WI38 (cell line): ENCODE results near the gene IZUMO3.

Experiments
- H3K4me3 ChIP-seq: 2 replicates; pipeline ENCODE4 v1.5.1; 2011; ENCODE audit warnings: low read depth, mild to moderate bottlenecking, control low read depth, low read length
- CTCF ChIP-seq: IDR thresholded peaks from 2 replicates; pipeline ENCODE4 v1.5.1; 2012; ENCODE audit warnings: low read depth, mild to moderate bottlenecking, control low read depth, low read length

The IZUMO3 gene

GRCh38 chr9:24504521-24504920 lies 41.2 kb downstream of the IZUMO3 start:
- H3K4me3 ChIP-seq = no peak overlapping the region
- no peak for TF ChIP-seq CTCF

DNA sequence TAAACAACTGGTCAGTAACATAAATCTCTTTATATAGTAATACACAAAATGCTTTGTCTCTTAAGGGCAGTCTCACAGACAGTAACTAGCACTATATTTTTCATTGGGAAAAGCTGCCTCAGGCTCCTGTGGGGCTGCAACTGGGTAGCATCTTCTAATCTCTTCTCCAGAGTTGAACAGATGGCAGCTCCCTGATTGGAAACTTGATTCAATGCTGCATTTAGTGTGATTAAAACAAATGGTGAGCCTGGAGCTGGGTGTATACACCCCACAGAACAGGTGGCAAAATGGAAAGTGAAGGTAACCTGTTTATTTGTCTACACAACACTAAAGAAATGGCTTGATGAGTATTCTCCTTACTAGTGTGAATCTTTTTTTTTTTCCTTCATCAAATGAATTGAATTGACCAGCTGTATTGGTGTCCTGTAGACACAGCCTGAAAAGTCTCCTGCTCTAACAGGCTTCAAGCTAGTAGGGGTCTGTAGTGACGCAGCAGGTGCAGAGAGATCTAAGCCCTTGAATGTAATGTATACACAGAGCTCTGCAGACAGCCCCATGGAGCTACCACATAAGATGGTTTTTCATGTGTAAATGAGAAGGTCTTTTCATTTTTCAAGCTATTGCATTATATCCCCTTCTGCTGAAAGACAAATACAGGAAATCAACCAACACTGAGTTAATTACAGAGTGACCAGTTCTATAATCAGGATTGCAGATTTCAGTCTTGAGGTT lies 43.3 kb downstream of the IZUMO3 start:
- TF ChIP-seq CTCF = no peak
- H3K4me3 ChIP-seq = no peak overlapping the region

DNA sequence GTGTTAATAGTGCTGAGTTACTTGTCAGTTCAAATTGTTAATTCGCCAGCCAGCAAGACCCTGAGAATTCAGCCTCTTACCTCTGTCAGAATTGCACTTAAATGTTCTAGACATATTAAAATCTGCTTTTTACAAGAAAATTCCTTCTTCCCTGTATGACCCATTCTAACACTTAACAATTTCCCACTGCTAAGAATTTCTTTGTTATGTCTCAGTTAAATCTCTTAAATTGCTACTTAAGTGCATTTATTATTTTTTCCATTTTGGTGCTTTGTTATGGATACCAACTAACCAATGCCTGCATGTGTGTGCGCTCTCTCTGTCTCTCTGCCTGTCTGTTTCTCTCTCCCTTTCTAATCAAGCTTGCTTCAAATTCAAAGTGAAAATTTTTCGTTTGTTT lies 44.9 kb downstream of the IZUMO3 start:
- no peak for TF ChIP-seq CTCF
- no peak overlapping the region for H3K4me3 ChIP-seq

- TF ChIP-seq CTCF = no peak
- no peak overlapping the region for H3K4me3 ChIP-seq
Observed at GRCh38 chr9:24498632-24499031, 47.1 kb downstream of the IZUMO3 start.

GRCh38 chr9:24497671-24498070 lies 48.0 kb downstream of the IZUMO3 start:
- TF ChIP-seq CTCF = no peak
- no peak overlapping the region for H3K4me3 ChIP-seq
